Measurements from ENCODE around the gene LGR4. TPM values are rescaled to one million over a fixed set of nuclear protein-coding genes. Genes with fewer than 3 reads are reported as not detected.

LGR4 gene
- polyA plus RNA-seq, 2 donors = 10.5 to 11.8 TPM

Other genes starting within 250 kb of the LGR4 start
- gene CCDC34, start 109.6 kb downstream of the LGR4 start, polyA plus RNA-seq = 1 to 10 TPM; 7.0 to 7.8 TPM
- gene LIN7C, start 34.0 kb upstream of the LGR4 start, polyA plus RNA-seq = 1 to 10 TPM; 7.2 to 7.6 TPM
- gene BDNF, start 227.7 kb upstream of the LGR4 start, polyA plus RNA-seq = under 1 TPM; 0.37 to 0.80 TPM

Data from esophagus (tissue), 2 donors.